Measurements from ENCODE around the gene TMEM223.
"Not testable (repeated sequence)": the region's sequence is repeated elsewhere in the genome, so short reads cannot be mapped to it uniquely, and the experiment has no call there.

Gene TMEM223

GRCh38 chr11:62752994-62753735 is 38.6 kb downstream of the TMEM223 start:
- DNase-seq (ENCODE audit: low spot score), result no peak

GRCh38 chr11:62752177-62752785 is 39.5 kb downstream of the TMEM223 start:
- no peak for DNase-seq (ENCODE audit: low spot score)

- DNase-seq (ENCODE audit: low spot score), result not testable (repeated sequence)
Observed at GRCh38 chr11:62749931-62750330, 41.9 kb downstream of the TMEM223 start.

GRCh38 chr11:62747475-62748160 is 44.2 kb downstream of the TMEM223 start:
- no peak for DNase-seq (ENCODE audit: low spot score)

All from hepatic stellate cell (primary cell).